Measurements from ENCODE around the gene SLC6A11.

The SLC6A11 gene

GRCh38 chr3:10957976-10958749, 142.1 kb downstream of the SLC6A11 start:
- Histone ChIP-seq H3K4me1 (ENCODE audit: control insufficient read depth, insufficient read depth, low read length) (no peaks in the 10 kb centered on the region), H3K9ac (ENCODE audit: low read length) (no peak overlapping the region), H3K27me3 (ENCODE audit: control insufficient read depth, insufficient read depth, low read length) (no peaks in the 10 kb centered on the region), H3K36me3 (ENCODE audit: control insufficient read depth, insufficient read depth, low read length) (no peaks in the 10 kb centered on the region), H3K27ac (ENCODE audit: low read depth, low read length) (no peak overlapping the region), H3K4me3 (ENCODE audit: low read length) (no peak overlapping the region)

- no peak overlapping the region for H3K27ac ChIP-seq (ENCODE audit: low read depth, low read length)
- no peaks in the 10 kb centered on the region for H3K36me3 ChIP-seq (ENCODE audit: control insufficient read depth, insufficient read depth, low read length)
- no peak overlapping the region for H3K4me3 ChIP-seq (ENCODE audit: low read length)
- no peak overlapping the region for H3K9ac ChIP-seq (ENCODE audit: low read length)
- H3K4me1 ChIP-seq (ENCODE audit: control insufficient read depth, insufficient read depth, low read length): no peaks in the 10 kb centered on the region
- no peaks in the 10 kb centered on the region for H3K27me3 ChIP-seq (ENCODE audit: control insufficient read depth, insufficient read depth, low read length)
Measured at GRCh38 chr3:10960255-10960654, 144.2 kb downstream of the SLC6A11 start.

GRCh38 chr3:10961921-10962320, 145.9 kb downstream of the SLC6A11 start:
- Histone ChIP-seq H3K4me1 (ENCODE audit: control insufficient read depth, insufficient read depth, low read length) (no peaks in the 10 kb centered on the region), H3K27ac (ENCODE audit: low read depth, low read length) (no peak overlapping the region), H3K27me3 (ENCODE audit: control insufficient read depth, insufficient read depth, low read length) (no peaks in the 10 kb centered on the region), H3K9ac (ENCODE audit: low read length) (no peak overlapping the region), H3K4me3 (ENCODE audit: low read length) (no peak overlapping the region), H3K36me3 (ENCODE audit: control insufficient read depth, insufficient read depth, low read length) (no peaks in the 10 kb centered on the region)

- Histone ChIP-seq H3K4me3 (ENCODE audit: low read length) (no peak overlapping the region), H3K4me1 (ENCODE audit: control insufficient read depth, insufficient read depth, low read length) (no peaks in the 10 kb centered on the region), H3K9ac (ENCODE audit: low read length) (no peak overlapping the region), H3K36me3 (ENCODE audit: control insufficient read depth, insufficient read depth, low read length) (no peaks in the 10 kb centered on the region), H3K27ac (ENCODE audit: low read depth, low read length) (no peak overlapping the region), H3K27me3 (ENCODE audit: control insufficient read depth, insufficient read depth, low read length) (no peaks in the 10 kb centered on the region)
Measured at GRCh38 chr3:10962481-10963036, 146.5 kb downstream of the SLC6A11 start.

- no peaks in the 10 kb centered on the region for H3K36me3 ChIP-seq (ENCODE audit: control insufficient read depth, insufficient read depth, low read length)
- no peaks in the 10 kb centered on the region for H3K4me1 ChIP-seq (ENCODE audit: control insufficient read depth, insufficient read depth, low read length)
- H3K27me3 ChIP-seq (ENCODE audit: control insufficient read depth, insufficient read depth, low read length): no peaks in the 10 kb centered on the region
- no peak overlapping the region for H3K27ac ChIP-seq (ENCODE audit: low read depth, low read length)
- no peak overlapping the region for H3K9ac ChIP-seq (ENCODE audit: low read length)
- no peak overlapping the region for H3K4me3 ChIP-seq (ENCODE audit: low read length)
Measured at GRCh38 chr3:10964537-10965167, 148.6 kb downstream of the SLC6A11 start.

- H3K36me3 ChIP-seq (ENCODE audit: control insufficient read depth, insufficient read depth, low read length): no peaks in the 10 kb centered on the region
- H3K4me1 ChIP-seq (ENCODE audit: control insufficient read depth, insufficient read depth, low read length): no peaks in the 10 kb centered on the region
- H3K9ac ChIP-seq (ENCODE audit: low read length): no peak overlapping the region
- no peak overlapping the region for H3K27ac ChIP-seq (ENCODE audit: low read depth, low read length)
- no peak overlapping the region for H3K4me3 ChIP-seq (ENCODE audit: low read length)
- peaks cover 2% of the 10 kb centered on the region for H3K27me3 ChIP-seq (ENCODE audit: control insufficient read depth, insufficient read depth, low read length)
Measured at GRCh38 chr3:10968401-10968800, 152.4 kb downstream of the SLC6A11 start.

GRCh38 chr3:10970306-10970960, 154.4 kb downstream of the SLC6A11 start:
- Histone ChIP-seq H3K36me3 (ENCODE audit: control insufficient read depth, insufficient read depth, low read length) (no peaks in the 10 kb centered on the region), H3K4me1 (ENCODE audit: control insufficient read depth, insufficient read depth, low read length) (no peaks in the 10 kb centered on the region), H3K9ac (ENCODE audit: low read length) (no peak overlapping the region), H3K27me3 (ENCODE audit: control insufficient read depth, insufficient read depth, low read length) (peaks cover 2% of the 10 kb centered on the region), H3K4me3 (ENCODE audit: low read length) (no peak overlapping the region), H3K27ac (ENCODE audit: low read depth, low read length) (no peak overlapping the region)

- Histone ChIP-seq H3K4me3 (ENCODE audit: low read length) (no peak overlapping the region), H3K27me3 (ENCODE audit: control insufficient read depth, insufficient read depth, low read length) (peaks cover 2% of the 10 kb centered on the region), H3K27ac (ENCODE audit: low read depth, low read length) (no peak overlapping the region), H3K4me1 (ENCODE audit: control insufficient read depth, insufficient read depth, low read length) (no peaks in the 10 kb centered on the region), H3K36me3 (ENCODE audit: control insufficient read depth, insufficient read depth, low read length) (no peaks in the 10 kb centered on the region), H3K9ac (ENCODE audit: low read length) (no peak overlapping the region)
Measured at GRCh38 chr3:10972072-10972782, 156.2 kb downstream of the SLC6A11 start.

GRCh38 chr3:10973046-10973595, 157.1 kb downstream of the SLC6A11 start:
- Histone ChIP-seq H3K9ac (ENCODE audit: low read length) (no peak overlapping the region), H3K27ac (ENCODE audit: low read depth, low read length) (no peak overlapping the region), H3K36me3 (ENCODE audit: control insufficient read depth, insufficient read depth, low read length) (no peaks in the 10 kb centered on the region), H3K4me3 (ENCODE audit: low read length) (no peak overlapping the region), H3K4me1 (ENCODE audit: control insufficient read depth, insufficient read depth, low read length) (no peaks in the 10 kb centered on the region), H3K27me3 (ENCODE audit: control insufficient read depth, insufficient read depth, low read length) (peaks cover 2% of the 10 kb centered on the region)

GRCh38 chr3:10974131-10974530, 158.1 kb downstream of the SLC6A11 start:
- H3K4me3 ChIP-seq (ENCODE audit: low read length): no peak overlapping the region
- H3K27me3 ChIP-seq (ENCODE audit: control insufficient read depth, insufficient read depth, low read length): peaks cover 2% of the 10 kb centered on the region
- H3K27ac ChIP-seq (ENCODE audit: low read depth, low read length): no peak overlapping the region
- no peaks in the 10 kb centered on the region for H3K36me3 ChIP-seq (ENCODE audit: control insufficient read depth, insufficient read depth, low read length)
- H3K9ac ChIP-seq (ENCODE audit: low read length): no peak overlapping the region
- H3K4me1 ChIP-seq (ENCODE audit: control insufficient read depth, insufficient read depth, low read length): no peaks in the 10 kb centered on the region

GRCh38 chr3:10974746-10975375, 158.8 kb downstream of the SLC6A11 start:
- Histone ChIP-seq H3K27me3 (ENCODE audit: control insufficient read depth, insufficient read depth, low read length) (peaks cover 2% of the 10 kb centered on the region), H3K4me3 (ENCODE audit: low read length) (no peak overlapping the region), H3K9ac (ENCODE audit: low read length) (no peak overlapping the region), H3K4me1 (ENCODE audit: control insufficient read depth, insufficient read depth, low read length) (no peaks in the 10 kb centered on the region), H3K27ac (ENCODE audit: low read depth, low read length) (no peak overlapping the region), H3K36me3 (ENCODE audit: control insufficient read depth, insufficient read depth, low read length) (no peaks in the 10 kb centered on the region)
